Measurements from ENCODE around the gene SCNN1A. TPM values are rescaled to one million over a fixed set of nuclear protein-coding genes. Genes with fewer than 3 reads are reported as not detected.
"Not testable (repeated sequence)": the region's sequence is repeated elsewhere in the genome, so short reads cannot be mapped to it uniquely, and the experiment has no call there.

Gene SCNN1A
- total RNA-seq, 4 donors from 2014 or later: 0.83 to 3.3 (median 1.8) TPM

- Histone ChIP-seq H3K27me3 (no peaks in the 10 kb centered on the region), H3K4me3 (no peak overlapping the region), H3K4me1 (peaks cover 51 to 65% (median 59%) of the 10 kb centered on the region in 4 donors), H3K9me3 (no peaks in the 10 kb centered on the region), H3K36me3 (no peaks in the 10 kb centered on the region), H3K27ac (replicated peaks in 1 of 4) (peak overlapping the region; percentile 66 to 93 (median 76))
- 68% methylated on average over 10 of the region's 10 CpGs for WGBS
- TF ChIP-seq POLR2AphosphoS5 (IDR thresholded peaks at IDR 0.05) (peak in 1 of 2 donors; percentile 36), POLR2A (IDR thresholded peaks at IDR 0.05; ENCODE audit: low read depth) (no peak)
- intact Hi-C loops (cut with DNase I): no loop called here
- DNase-seq (ENCODE audit: extremely low spot score): no peak
These were observed 29.9 kb downstream of the SCNN1A start for GRCh38 chr12:6345319-6346091.

- intact Hi-C loops (cut with DNase I); DNase-seq (ENCODE audit: extremely low spot score); H3K27me3 ChIP-seq; H3K9me3 ChIP-seq; H3K36me3 ChIP-seq; H3K4me3 ChIP-seq: not testable (repeated sequence)
- WGBS: 94% methylated on average over 11 of the region's 11 CpGs
- Histone ChIP-seq H3K4me1 (peaks cover 58 to 74% (median 70%) of the 10 kb centered on the region in 4 donors), H3K27ac (replicated peaks in 1 of 4) (peak overlapping the region; percentile 93 to 99 (median 97))
These were observed 31.2 kb downstream of the SCNN1A start for GRCh38 chr12:6344101-6344660.

GRCh38 chr12:6343518-6343917 lies 31.8 kb downstream of the SCNN1A start:
- 47% methylated on average over 3 of the region's 5 CpGs for WGBS
- peaks cover 64 to 81% (median 76%) of the 10 kb centered on the region in 4 donors for H3K4me1 ChIP-seq

GRCh38 chr12:6342140-6342889 lies 33.0 kb downstream of the SCNN1A start:
- H3K9me3 ChIP-seq: no peaks in the 10 kb centered on the region
- 38% methylated on average over 7 of the region's 7 CpGs for WGBS
- TF ChIP-seq CTCF (IDR thresholded peaks at IDR 0.05) (no peak), POLR2A (IDR thresholded peaks at IDR 0.05; ENCODE audit: low read depth) (no peak), EP300 (IDR thresholded peaks at IDR 0.05) (no peak)
- peak overlapping the region; percentile 93 to 99 (median 97) for H3K27ac ChIP-seq (replicated peaks in 1 of 4)
- no peaks in the 10 kb centered on the region for H3K27me3 ChIP-seq
- H3K36me3 ChIP-seq: no peaks in the 10 kb centered on the region
- H3K4me3 ChIP-seq: peak overlapping the region; percentile 61 to 92 (median 84)
- peaks cover 68 to 82% (median 77%) of the 10 kb centered on the region in 4 donors for H3K4me1 ChIP-seq
- intact Hi-C loops (cut with DNase I): no loop called here
- DNase-seq (ENCODE audit: extremely low spot score): no peak

More at GRCh38 chr12:6343518-6343917, 31.8 kb downstream of the SCNN1A start:
- H3K9me3 ChIP-seq: no peaks in the 10 kb centered on the region
- H3K27ac ChIP-seq (replicated peaks in 1 of 4): peak overlapping the region; percentile 93 to 99 (median 97)
- TF ChIP-seq EP300 (IDR thresholded peaks at IDR 0.05): no peak
- TF ChIP-seq POLR2AphosphoS5 (IDR thresholded peaks at IDR 0.05): no peak
- TF ChIP-seq POLR2A (IDR thresholded peaks at IDR 0.05; ENCODE audit: low read depth): no peak
- no peak for TF ChIP-seq CTCF (IDR thresholded peaks at IDR 0.05)
- intact Hi-C loops (cut with DNase I): no loop called here
- H3K27me3 ChIP-seq: no peaks in the 10 kb centered on the region
- DNase-seq (ENCODE audit: extremely low spot score): no peak
- no peak overlapping the region for H3K4me3 ChIP-seq
- no peaks in the 10 kb centered on the region for H3K36me3 ChIP-seq

- peak within 1 kb of the TSS; percentile 61 to 92 (median 84) for H3K4me3 ChIP-seq
- peak within 1 kb of the TSS; percentile 93 to 99 (median 97) for H3K27ac ChIP-seq (replicated peaks in 1 of 4)
- intact Hi-C loops (cut with DNase I): no loop called here
- under 1% methylated on average over 15 of the region's 21 CpGs for WGBS
- peaks cover 67 to 84% (median 77%) of the 10 kb centered on the region in 4 donors for H3K4me1 ChIP-seq
- no peak for TF ChIP-seq CTCF (IDR thresholded peaks at IDR 0.05)
- TF ChIP-seq POLR2A (IDR thresholded peaks at IDR 0.05; ENCODE audit: low read depth): peak; percentile 32
- TF ChIP-seq POLR2AphosphoS5 (IDR thresholded peaks at IDR 0.05): peak; percentile 83 to 90
- TF ChIP-seq EP300 (IDR thresholded peaks at IDR 0.05): no peak
- DNase-seq (ENCODE audit: extremely low spot score): no peak
- H3K27me3 ChIP-seq: no peaks in the 10 kb centered on the region
- H3K36me3 ChIP-seq: no peaks in the 10 kb centered on the region
- H3K9me3 ChIP-seq: no peaks in the 10 kb centered on the region
These were observed 33.8 kb downstream of the SCNN1A start, which contains the start of gene TNFRSF1A for GRCh38 chr12:6341417-6342139. Gene TNFRSF1A, minus strand, starts transcription at chr12:6342076. Its CDS starts 262 bp downstream, at chr12:6341814.

Data from esophagus muscularis mucosa (tissue), 4 donors.